Parathyroid adenoma (tissue), 2 donors: Measurements from ENCODE around the gene DGKQ.
A peak's percentile ranks its signal among the peaks of the same experiment; 100 is the strongest.

Experiments
- H2AFZ ChIP-seq: fragments of 300-600 bp; sonication (generic); one replicate; pipeline ENCODE4 v1.7.0; 2017; ENCODE audit warnings: antibody characterized with exemption, mild to moderate bottlenecking
- H3K27ac ChIP-seq: fragments of 300-600 bp; sonication (generic); one replicate; pipeline ENCODE4 v1.7.0; 2017
- H3K27me3 ChIP-seq: fragments of 300-600 bp; sonication (generic); one replicate; pipeline ENCODE4 v1.7.0; 2017; ENCODE audit warnings: low read length; ENCODE audit not compliant: control insufficient read depth, insufficient read depth
- H3K36me3 ChIP-seq: fragments of 300-600 bp; sonication (generic); one replicate; pipeline ENCODE4 v1.7.0; 2017; ENCODE audit warnings: low read length; ENCODE audit not compliant: control insufficient read depth, insufficient read depth
- H3K4me1 ChIP-seq: fragments of 300-600 bp; sonication (generic); one replicate; pipeline ENCODE4 v1.7.0; 2017; ENCODE audit warnings: control low read depth
- H3K4me2 ChIP-seq: fragments of 300-600 bp; sonication (generic); one replicate; pipeline ENCODE4 v1.7.0; 2017; ENCODE audit warnings: low read length
- H3K4me3 ChIP-seq: fragments of 300-600 bp; sonication (generic); one replicate; pipeline ENCODE4 v1.7.0; 2017; ENCODE audit warnings: low read depth, low read length
- H3K79me2 ChIP-seq: fragments of 300-600 bp; sonication (generic); one replicate; pipeline ENCODE4 v1.7.0; 2017; ENCODE audit warnings: control low read depth
- H3K9ac ChIP-seq: fragments of 300-600 bp; sonication (generic); one replicate; pipeline ENCODE4 v1.7.0; 2017; ENCODE audit warnings: mild to moderate bottlenecking
- H3K9me3 ChIP-seq: fragments of 300-600 bp; sonication (generic); one replicate; pipeline ENCODE4 v1.7.0; 2017; ENCODE audit warnings: low read length; ENCODE audit not compliant: control insufficient read depth
- TF ChIP-seq, protein P1 (sequence below): fragments of 300-600 bp; sonication (generic); IDR thresholded peaks from one replicate; pipeline ENCODE4 v1.7.0; 2017; ENCODE audit warnings: antibody characterized with exemption, mild to moderate bottlenecking
- donor health status: primary hyperparathyroidism.

DGKQ gene

DNA sequence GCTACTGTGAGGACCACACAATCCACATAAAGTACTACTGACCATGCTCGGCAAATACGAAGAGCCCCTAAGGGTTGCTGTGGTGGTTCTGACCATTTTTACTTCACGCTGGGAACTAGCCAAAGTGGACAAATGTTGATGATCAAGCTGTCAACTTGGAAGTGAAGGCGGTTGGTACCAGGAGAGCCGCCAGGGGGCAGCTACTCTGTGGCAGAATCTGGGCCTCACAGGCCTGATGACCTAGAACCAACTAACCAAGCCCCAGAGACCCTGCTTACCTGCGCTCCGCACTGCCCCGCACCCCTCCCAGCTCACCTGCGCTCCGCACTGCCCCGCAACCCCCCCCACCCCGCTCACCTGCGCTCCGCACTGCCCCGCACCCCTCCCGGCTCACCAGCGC lies 46.8 kb downstream of the DGKQ start:
- Histone ChIP-seq H3K27ac (no peak overlapping the region), H3K4me2 (no peak overlapping the region), H3K79me2 (peaks cover 39% of the 10 kb centered on the region), H3K9ac (no peak overlapping the region), H2AFZ (no peak overlapping the region), H3K9me3 (no peaks in the 10 kb centered on the region), H3K27me3 (no peaks in the 10 kb centered on the region), H3K36me3 (no peaks in the 10 kb centered on the region), H3K4me1 (peaks cover 3% of the 10 kb centered on the region), H3K4me3 (no peak overlapping the region)
- TF ChIP-seq, protein P1, sequence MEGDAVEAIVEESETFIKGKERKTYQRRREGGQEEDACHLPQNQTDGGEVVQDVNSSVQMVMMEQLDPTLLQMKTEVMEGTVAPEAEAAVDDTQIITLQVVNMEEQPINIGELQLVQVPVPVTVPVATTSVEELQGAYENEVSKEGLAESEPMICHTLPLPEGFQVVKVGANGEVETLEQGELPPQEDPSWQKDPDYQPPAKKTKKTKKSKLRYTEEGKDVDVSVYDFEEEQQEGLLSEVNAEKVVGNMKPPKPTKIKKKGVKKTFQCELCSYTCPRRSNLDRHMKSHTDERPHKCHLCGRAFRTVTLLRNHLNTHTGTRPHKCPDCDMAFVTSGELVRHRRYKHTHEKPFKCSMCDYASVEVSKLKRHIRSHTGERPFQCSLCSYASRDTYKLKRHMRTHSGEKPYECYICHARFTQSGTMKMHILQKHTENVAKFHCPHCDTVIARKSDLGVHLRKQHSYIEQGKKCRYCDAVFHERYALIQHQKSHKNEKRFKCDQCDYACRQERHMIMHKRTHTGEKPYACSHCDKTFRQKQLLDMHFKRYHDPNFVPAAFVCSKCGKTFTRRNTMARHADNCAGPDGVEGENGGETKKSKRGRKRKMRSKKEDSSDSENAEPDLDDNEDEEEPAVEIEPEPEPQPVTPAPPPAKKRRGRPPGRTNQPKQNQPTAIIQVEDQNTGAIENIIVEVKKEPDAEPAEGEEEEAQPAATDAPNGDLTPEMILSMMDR, result peak; percentile 36

DNA sequence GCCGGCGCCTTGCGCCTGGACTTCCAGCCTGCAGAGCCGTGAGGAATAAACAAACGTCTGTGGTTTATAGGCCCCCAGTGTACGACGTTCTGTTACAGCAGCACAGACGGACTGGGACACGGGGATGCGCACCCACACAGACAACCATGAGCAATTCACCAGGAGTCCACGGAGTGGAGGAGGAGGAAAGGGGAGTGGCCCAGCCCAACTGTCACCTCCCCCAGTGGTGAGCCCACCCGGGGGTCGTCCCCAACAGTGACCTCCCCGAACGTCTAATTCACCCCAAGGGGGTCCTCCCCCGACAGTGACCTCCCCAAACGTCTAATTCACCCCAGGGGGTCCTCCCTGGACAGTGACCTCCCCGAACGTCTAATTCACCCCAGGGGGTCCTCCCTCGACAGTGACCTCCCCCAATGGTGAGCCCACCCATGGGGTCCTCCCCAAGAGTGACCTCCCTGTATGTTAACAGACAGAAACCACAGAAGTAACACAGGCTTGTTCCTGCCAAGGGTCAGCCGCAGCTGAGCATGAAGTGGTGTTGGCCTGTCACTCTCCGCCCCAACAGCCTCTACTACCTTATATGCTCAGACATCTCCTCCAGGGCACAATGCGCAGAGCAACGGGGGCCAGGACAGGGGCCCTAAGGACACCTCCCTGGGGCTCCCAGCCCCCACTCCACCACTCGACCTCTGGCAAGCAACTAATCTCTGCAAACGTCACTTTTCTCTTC lies 47.4 kb downstream of the DGKQ start:
- no peak overlapping the region for H3K9ac ChIP-seq
- H3K4me2 ChIP-seq, result no peak overlapping the region
- no peaks in the 10 kb centered on the region for H3K36me3 ChIP-seq
- no peak overlapping the region for H3K4me3 ChIP-seq
- peaks cover 43% of the 10 kb centered on the region for H3K79me2 ChIP-seq
- H3K27ac ChIP-seq, result no peak overlapping the region
- H3K4me1 ChIP-seq, result peaks cover 3% of the 10 kb centered on the region
- H3K27me3 ChIP-seq, result no peaks in the 10 kb centered on the region
- no peaks in the 10 kb centered on the region for H3K9me3 ChIP-seq
- no peak overlapping the region for H2AFZ ChIP-seq
- TF ChIP-seq, protein P1, result no peak

DNA sequence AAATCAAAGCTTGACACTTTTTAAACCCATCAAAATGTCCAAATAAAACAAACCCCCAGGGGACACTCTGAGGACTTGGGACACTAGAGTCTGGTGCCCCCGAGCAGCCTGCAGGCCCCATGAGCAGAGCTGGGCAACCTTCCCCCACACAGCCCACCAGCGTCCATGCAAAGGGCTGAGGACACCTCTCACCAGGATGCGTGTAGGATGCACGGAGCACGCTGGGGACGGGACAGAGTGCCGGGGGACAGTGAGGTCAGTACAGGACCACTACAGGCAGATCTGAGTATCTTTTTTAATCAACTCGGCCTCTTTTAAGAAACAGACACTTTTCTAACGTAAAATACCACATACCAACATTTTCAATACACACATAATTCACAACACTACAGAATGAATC lies 48.2 kb downstream of the DGKQ start:
- H3K4me2 ChIP-seq, result no peak overlapping the region
- H3K9ac ChIP-seq, result no peak overlapping the region
- H3K4me1 ChIP-seq, result no peaks in the 10 kb centered on the region
- peaks cover 46% of the 10 kb centered on the region for H3K79me2 ChIP-seq
- no peaks in the 10 kb centered on the region for H3K36me3 ChIP-seq
- H3K27me3 ChIP-seq, result no peaks in the 10 kb centered on the region
- no peak overlapping the region for H3K4me3 ChIP-seq
- TF ChIP-seq, protein P1, result no peak
- no peak overlapping the region for H3K27ac ChIP-seq
- no peak overlapping the region for H2AFZ ChIP-seq
- H3K9me3 ChIP-seq, result no peaks in the 10 kb centered on the region

DNA sequence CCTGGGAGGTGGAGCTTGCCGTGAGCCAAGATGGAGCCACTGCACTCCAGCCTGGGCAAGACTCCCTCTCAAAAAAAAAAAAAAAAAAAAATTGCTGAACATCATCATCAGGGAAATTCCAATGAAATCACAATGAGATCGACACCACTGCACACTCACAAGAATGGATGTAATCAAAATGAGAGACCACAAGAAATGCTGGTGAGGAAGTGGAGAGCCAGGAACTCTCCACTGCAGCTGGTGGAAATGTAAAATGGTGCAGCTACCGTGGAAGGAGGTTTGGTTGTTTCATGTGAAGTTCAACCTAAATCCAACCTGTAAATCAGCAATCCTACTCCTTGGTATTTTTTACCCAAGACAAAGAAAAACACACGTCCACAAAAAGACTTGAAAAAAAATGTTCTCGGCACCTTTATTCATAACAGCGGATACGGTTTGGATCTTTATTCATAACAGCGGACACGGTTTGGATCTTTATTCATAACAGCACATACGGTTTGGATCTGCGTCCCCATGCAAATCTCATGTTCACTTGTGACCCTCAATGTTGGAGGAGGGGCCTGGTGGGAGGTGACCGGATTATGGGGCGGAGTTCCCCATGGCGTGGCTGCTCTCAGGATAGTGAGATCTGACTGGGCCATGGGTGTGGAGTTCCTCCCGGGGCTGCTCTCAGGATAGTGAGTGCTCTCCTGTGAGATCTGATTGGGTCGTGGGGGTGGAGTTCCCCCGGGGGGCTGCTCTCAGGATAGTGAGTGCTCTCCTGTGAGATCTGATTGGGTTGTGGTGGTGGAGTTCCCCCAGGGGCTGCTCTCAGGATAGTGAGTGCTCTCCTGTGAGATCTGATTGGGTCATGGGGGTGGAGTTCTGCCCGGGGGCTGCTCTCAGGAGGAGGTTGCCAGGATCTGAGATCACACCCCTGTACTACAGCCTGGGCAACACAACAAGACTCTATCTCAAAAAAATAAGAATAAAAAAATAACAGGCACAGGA lies 49.0 kb downstream of the DGKQ start:
- TF ChIP-seq, protein P1, result no peak

More for the DNA sequence above, 49.0 kb downstream of the DGKQ start:
- no peak overlapping the region for H3K27ac ChIP-seq
- H3K9ac ChIP-seq, result no peak overlapping the region
- peaks cover 54% of the 10 kb centered on the region for H3K79me2 ChIP-seq
- H3K4me2 ChIP-seq, result no peak overlapping the region
- H2AFZ ChIP-seq, result no peak overlapping the region
- H3K4me3 ChIP-seq, result no peak overlapping the region
- H3K4me1 ChIP-seq, result no peaks in the 10 kb centered on the region
- no peaks in the 10 kb centered on the region for H3K27me3 ChIP-seq
- no peaks in the 10 kb centered on the region for H3K36me3 ChIP-seq
- no peaks in the 10 kb centered on the region for H3K9me3 ChIP-seq
